GM12875 (cell line): ENCODE measurements around the gene TREML4.
"Not testable (repeated sequence)": the region's sequence is repeated elsewhere in the genome, so short reads cannot be mapped to it uniquely, and the experiment has no call there.

Source experiments
- H3K4me3 ChIP-seq: one replicate; pipeline ENCODE4 v1.5.1; 2011; ENCODE audit warnings: low read depth, low read length, control low read depth
- TF ChIP-seq, protein P1 (sequence below): IDR thresholded peaks from 2 replicates; pipeline ENCODE4 v1.5.1; 2011; ENCODE audit warnings: low read depth, mild to moderate bottlenecking, control low read depth, inconsistent platforms, low read length, moderate library complexity, borderline replicate concordance; ENCODE audit not compliant: insufficient read depth

Gene TREML4

DNA sequence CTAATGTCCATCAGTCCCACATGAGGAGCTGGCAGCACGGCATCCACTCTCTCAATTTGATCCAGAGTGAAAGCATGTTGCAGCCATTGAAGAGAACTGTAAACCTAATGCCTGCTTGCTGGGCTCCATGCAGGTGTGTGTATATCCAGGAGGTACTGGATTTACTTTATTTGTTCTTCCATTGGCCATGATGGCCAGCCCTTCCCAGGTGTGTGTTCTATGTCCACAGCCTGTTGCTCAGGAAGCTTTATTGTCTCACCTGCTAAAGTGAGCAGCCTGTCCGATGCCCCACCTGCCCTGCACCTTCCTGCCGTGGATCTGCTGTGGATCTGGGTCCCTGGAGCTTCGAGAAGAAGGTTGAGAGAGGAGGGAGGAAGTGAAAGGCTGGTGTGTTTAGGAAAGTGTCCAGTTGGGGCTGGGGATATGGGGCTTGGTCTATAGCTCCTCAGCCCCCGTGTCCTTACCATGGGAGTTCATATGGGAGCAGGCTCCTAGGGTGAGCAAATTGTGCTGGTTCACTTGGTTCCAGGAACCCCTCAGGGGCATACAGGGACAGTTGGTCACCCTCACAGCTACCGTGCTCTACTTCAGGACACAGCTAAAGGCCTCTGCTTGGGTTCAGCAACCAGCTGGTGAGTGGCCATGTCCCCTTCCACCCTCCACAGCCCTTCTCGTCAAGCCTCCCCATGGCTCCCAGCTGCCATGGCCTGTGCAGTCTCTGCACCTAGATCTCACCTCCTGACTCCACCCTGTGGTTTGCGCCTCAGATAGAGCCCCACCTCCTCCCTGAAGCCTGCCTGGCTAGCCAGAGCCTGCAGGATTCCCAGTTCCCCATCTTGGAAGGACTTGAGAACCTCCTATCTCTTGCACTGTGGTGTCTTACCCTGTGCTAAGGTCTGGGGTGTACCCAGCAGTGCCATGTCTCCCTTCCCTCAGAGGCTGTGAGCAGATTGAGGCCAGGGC is 39.9 kb upstream of the TREML4 start:
- H3K4me3 ChIP-seq, result no peak overlapping the region
- TF ChIP-seq, protein P1, sequence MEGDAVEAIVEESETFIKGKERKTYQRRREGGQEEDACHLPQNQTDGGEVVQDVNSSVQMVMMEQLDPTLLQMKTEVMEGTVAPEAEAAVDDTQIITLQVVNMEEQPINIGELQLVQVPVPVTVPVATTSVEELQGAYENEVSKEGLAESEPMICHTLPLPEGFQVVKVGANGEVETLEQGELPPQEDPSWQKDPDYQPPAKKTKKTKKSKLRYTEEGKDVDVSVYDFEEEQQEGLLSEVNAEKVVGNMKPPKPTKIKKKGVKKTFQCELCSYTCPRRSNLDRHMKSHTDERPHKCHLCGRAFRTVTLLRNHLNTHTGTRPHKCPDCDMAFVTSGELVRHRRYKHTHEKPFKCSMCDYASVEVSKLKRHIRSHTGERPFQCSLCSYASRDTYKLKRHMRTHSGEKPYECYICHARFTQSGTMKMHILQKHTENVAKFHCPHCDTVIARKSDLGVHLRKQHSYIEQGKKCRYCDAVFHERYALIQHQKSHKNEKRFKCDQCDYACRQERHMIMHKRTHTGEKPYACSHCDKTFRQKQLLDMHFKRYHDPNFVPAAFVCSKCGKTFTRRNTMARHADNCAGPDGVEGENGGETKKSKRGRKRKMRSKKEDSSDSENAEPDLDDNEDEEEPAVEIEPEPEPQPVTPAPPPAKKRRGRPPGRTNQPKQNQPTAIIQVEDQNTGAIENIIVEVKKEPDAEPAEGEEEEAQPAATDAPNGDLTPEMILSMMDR, result no peak

DNA sequence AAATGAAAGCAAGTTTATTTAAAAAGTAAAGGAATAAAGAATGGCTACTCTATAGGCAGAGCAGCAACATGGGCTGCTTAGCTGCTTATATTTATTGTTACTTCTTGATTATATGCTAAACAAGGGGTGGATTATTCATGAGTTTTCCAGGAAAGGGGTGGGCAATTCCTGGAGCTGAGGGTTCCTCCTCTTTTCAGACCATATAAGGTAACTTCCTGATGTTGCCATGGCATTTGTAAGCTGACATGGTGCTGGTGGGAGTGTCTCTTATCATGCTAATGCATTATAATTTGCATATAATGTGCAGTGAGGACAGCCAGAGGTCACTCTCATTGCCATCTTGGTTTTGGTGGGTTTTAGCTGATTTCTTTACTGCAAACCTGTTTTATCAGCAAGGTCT is 39.1 kb upstream of the TREML4 start:
- not testable (repeated sequence) for H3K4me3 ChIP-seq

DNA sequence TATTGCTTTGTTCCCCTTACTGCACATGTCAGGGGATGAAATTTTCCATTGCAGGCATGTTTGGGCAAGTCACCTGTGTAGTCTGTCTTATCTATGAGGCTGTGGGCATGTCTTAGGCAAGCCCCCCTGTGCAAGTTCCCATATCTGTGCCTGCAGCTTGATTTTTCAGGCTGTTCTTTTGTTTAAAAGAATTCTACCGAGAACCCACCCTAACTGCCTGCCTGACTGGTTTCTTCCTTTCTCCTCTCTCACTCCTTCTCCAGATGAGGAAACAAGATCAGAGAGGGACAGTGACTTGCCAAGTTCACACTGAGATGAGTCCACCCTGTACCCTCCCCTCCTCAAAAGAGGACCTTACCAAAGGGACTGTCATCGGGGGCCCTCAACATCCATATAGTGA is 38.2 kb upstream of the TREML4 start:
- TF ChIP-seq, protein P1, result no peak
- H3K4me3 ChIP-seq, result no peak overlapping the region

DNA sequence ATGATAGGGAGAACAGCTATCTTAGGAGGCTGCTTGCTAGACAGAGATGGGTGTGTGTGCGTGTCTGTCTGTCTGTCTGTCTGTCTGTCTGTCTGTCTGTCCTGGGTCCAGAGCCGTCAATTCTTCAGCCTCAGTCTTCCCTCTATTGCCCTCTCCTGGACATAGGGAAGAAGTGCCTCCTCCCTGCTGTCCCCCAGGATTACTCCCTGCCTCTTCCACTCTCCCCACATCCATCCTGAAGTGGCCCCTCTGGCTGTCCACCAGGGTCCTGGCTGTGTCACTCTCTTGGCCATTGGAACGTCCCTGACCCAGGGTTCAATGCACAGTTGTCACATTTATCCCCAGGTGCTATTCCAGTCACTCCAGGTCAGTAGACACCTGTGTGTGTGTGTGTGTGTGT is 37.4 kb upstream of the TREML4 start:
- no peak overlapping the region for H3K4me3 ChIP-seq
- TF ChIP-seq, protein P1, result no peak

DNA sequence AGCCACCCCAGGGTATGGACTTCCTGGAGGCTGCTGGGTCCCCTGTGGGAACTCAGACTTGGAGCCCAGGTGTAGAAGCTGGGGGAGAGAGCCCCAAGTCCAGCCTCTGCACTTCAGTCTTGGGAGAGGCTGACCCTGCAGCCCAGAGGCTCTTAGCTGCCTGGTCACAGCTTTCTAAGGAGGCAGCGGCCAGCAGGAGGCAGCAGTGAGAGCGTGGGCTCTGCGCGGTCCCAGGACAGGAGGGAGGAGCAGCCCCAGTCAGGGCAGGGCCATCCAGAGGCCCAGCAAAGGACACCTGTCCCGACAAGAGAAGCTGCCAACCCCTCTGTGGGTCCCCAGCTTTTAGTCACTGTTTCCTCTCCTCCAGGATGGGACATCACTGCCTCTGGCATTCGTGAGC is 36.6 kb upstream of the TREML4 start:
- H3K4me3 ChIP-seq, result no peak overlapping the region
- TF ChIP-seq, protein P1, result peak; percentile 48; the same call in 1 of the 2 replicates

DNA sequence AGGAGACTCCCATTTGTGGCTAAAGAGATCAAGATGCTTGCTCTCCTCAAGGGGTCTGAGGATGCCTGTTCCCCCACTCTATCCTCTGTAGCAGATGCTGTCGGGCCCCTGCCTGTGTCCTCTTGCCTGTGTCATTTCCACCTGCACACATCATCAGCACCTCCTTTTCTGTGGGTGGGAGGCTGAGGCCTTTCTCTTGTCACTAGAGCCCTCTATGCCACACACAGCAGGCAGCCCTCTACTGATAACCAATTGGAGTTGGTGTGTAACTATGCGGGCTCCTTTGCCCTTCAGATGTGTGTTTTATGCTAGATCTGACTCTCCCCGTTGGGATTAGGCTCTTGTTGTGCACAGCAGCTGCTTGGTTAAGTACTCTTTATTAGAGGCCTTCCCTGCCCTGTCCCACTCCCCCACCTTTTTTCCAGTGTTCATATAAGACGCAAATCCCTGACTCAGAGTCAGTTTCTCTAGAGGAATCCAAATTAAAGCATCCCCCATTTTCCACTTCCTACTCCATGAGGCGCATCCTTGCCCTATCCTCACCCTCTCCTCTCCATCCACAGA is 34.9 kb upstream of the TREML4 start:
- TF ChIP-seq, protein P1, result no peak
- no peak overlapping the region for H3K4me3 ChIP-seq

DNA sequence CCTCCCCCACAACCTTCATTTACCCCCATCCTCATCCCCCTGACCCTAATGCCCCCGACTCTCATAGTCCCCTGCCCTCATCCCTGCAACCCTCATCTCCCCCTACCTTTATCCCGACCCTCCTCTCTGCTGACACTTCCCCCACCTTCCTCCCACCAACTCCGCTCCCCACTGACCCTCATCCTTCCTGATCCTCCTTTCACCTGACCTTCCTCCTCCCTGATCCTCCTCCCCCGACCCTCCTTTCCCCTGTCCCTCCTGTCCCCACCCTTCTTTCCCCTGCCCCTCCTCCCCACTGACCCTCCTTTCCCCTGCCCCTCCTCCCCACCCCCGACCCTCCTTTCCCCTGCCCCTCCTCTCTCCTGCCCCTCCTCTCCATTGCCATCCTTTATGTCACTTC is 34.3 kb upstream of the TREML4 start:
- TF ChIP-seq, protein P1, result no peak
- no peak overlapping the region for H3K4me3 ChIP-seq
